K562 (cell line): ENCODE data around the gene LAPTM4A. TPM values are rescaled to one million over a fixed set of nuclear protein-coding genes. Genes with fewer than 3 reads are reported as not detected.

Experiments used
- ATAC-seq: fragments of 200-7000 bp; cut with Tn5 transposase; 3 replicates; pipeline ENCODE4 v1.9.1; 2020; ENCODE audit warnings: moderate library complexity
- BruUV-seq: library from RNA; stranded (reverse); fragments of 400-500 nt; replicated peaks from 2 replicates; lab custom pipeline; 2021; lab: Mats Ljungman, UMichigan
- CTCF ChIA-PET: fragments of 300-600 bp; formaldehyde crosslinking; extraction: SDS; loops from one replicate; lab custom pipeline; 2021; ENCODE audit warnings: low intra/inter-chr PET ratio; lab: Yijun Ruan, JAX
- POLR2A ChIA-PET: fragments of 300-600, 350-650 bp; sonication (Branson Sonifier 250); formaldehyde crosslinking; extraction: SDS; loops from one replicate; lab custom pipeline; 2021; ENCODE audit warnings: antibody characterized with exemption, inconsistent platforms; lab: Yijun Ruan, JAX
- DNase-seq, 4 experiments: peaks; one replicate each; pipeline versions ENCODE4 v3.0.0 to v3.0.0-alpha.2; 2011 to 2018; ENCODE audit warnings: low spot score in 3 of 4, mixed read lengths in 3 of 4; ENCODE audit errors: extremely low read depth in 1 of 4
- FAIRE-seq: peaks from 2 replicates; lab custom pipeline; 2011; peaks lifted over from hg19 to GRCh38; lab: Jason Lieb, UNC
- H2AFZ ChIP-seq: 2 replicates; pipeline ENCODE4 v1.6.0; 2011; ENCODE audit warnings: low read depth, low read length, control low read depth, inconsistent platforms
- H3K27ac ChIP-seq: fragments of 200-600 bp; 3 replicates; pipeline ENCODE4 v1.8.0; 2011; ENCODE audit warnings: low read depth, mild to moderate bottlenecking, control low read depth, inconsistent platforms, low read length, moderate library complexity, mixed read lengths; ENCODE audit errors: extremely low read depth
- H3K27me3 ChIP-seq, 2 experiments: fragments of 300-600 bp in 1 of 2; 2 replicates in 1 of 2; 3 replicates in 1 of 2; pipeline versions ENCODE4 v1.6.0 to v1.8.0; 2011; ENCODE audit warnings: inconsistent platforms in 2 of 2, low read length in 2 of 2, mild to moderate bottlenecking in 1 of 2, mixed read lengths in 1 of 2, moderate library complexity in 1 of 2; ENCODE audit not compliant: control insufficient read depth in 2 of 2, insufficient read depth in 2 of 2
- H3K36me3 ChIP-seq: fragments of 300-600 bp; 3 replicates; pipeline ENCODE4 v1.8.0; 2011; ENCODE audit warnings: mild to moderate bottlenecking, low read length, inconsistent platforms; ENCODE audit not compliant: control insufficient read depth, insufficient read depth
- H3K4me1 ChIP-seq, 2 experiments: fragments of 200-600 bp in 1 of 2; replicated peaks in 1 of 2; 2 replicates in 1 of 2; 3 replicates in 1 of 2; pipeline versions ENCODE4 v1.5.1 to v1.8.0; 2011; ENCODE audit warnings: inconsistent platforms in 2 of 2, low read length in 2 of 2, mild to moderate bottlenecking in 1 of 2, mixed read lengths in 1 of 2, moderate library complexity in 1 of 2; ENCODE audit not compliant: control insufficient read depth in 2 of 2, insufficient read depth in 2 of 2
- H3K4me2 ChIP-seq: 2 replicates; pipeline ENCODE4 v1.6.1; 2011; ENCODE audit warnings: low read length, control low read depth, inconsistent platforms, mixed read lengths; ENCODE audit not compliant: insufficient read depth
- H3K4me3 ChIP-seq: fragments of 200-600 bp; sonication (generic), shearing (Covaris generic); 2 replicates; pipeline ENCODE4 v1.5.1; 2016; ENCODE audit warnings: control low read depth, inconsistent platforms
- H3K79me2 ChIP-seq: fragments of 200-600 bp; 3 replicates; pipeline ENCODE4 v1.8.0; 2011; ENCODE audit warnings: low read length, inconsistent platforms; ENCODE audit not compliant: control insufficient read depth, insufficient read depth
- H3K9ac ChIP-seq, 2 experiments: 2 replicates each; pipeline versions ENCODE4 v1.6.0 to v1.6.1; 2011; ENCODE audit warnings: low read depth in 2 of 2, low read length in 2 of 2, control low read depth in 1 of 2, inconsistent platforms in 1 of 2, mild to moderate bottlenecking in 1 of 2, mixed read lengths in 1 of 2; ENCODE audit not compliant: insufficient read depth in 1 of 2
- H3K9me1 ChIP-seq: one replicate; pipeline ENCODE4 v1.6.0; 2011; ENCODE audit warnings: inconsistent platforms, mild to moderate bottlenecking, low read length, moderate library complexity; ENCODE audit not compliant: control insufficient read depth, insufficient read depth
- H3K9me3 ChIP-seq: replicated peaks from 2 replicates; pipeline ENCODE4 v1.5.1; 2011; ENCODE audit warnings: low read depth, low read length, inconsistent platforms; ENCODE audit not compliant: control insufficient read depth, insufficient read depth
- H4K20me1 ChIP-seq: replicated peaks from 2 replicates; pipeline ENCODE4 v1.6.1; 2011; ENCODE audit warnings: low read length, inconsistent platforms, mixed read lengths; ENCODE audit not compliant: control insufficient read depth, insufficient read depth
- CEBPG ChIP-seq, 3 experiments: fragments of 200-800 bp in 1 of 3; sonication (Bioruptor generic) in 1 of 3; sonication (generic) in 1 of 3; formaldehyde crosslinking in 1 of 3; IDR thresholded peaks in 2 of 3; conservative IDR thresholded peaks in 1 of 3; 2 replicates each; pipeline versions ENCODE4 v1.6.1 to v1.8.0; 2016 to 2022; ENCODE audit warnings: missing compliant biosample characterization in 2 of 3, missing genetic modification characterization in 2 of 3, mild to moderate bottlenecking in 1 of 3, missing genetic modification reagents in 1 of 3
- CTBP1 ChIP-seq: fragments of 450-650 bp; IDR thresholded peaks from 2 replicates; pipeline ENCODE4 v1.6.1; 2016; ENCODE audit warnings: borderline replicate concordance
- ETV5 ChIP-seq: sonication (generic); formaldehyde crosslinking; IDR thresholded peaks from 2 replicates; pipeline ENCODE4 v1.4.0; 2020; ENCODE audit warnings: low read depth, mild to moderate bottlenecking, missing genetic modification reagents
- HMBOX1 ChIP-seq: sonication (generic); IDR thresholded peaks from 2 replicates; pipeline ENCODE4 v1.6.1; 2016
- JUND ChIP-seq, 2 experiments: IDR thresholded peaks; 2 replicates in 1 of 2; 3 replicates in 1 of 2; pipeline ENCODE4 v1.6.1; 2011; ENCODE audit warnings: borderline replicate concordance in 2 of 2, low read depth in 2 of 2, low read length in 2 of 2, improper control_type of control experiment in 1 of 2, missing biosample characterization in 1 of 2, missing genetic modification characterization in 1 of 2, missing genetic modification reagents in 1 of 2
- LCOR ChIP-seq: sonication (generic); formaldehyde crosslinking; IDR thresholded peaks from 2 replicates; pipeline ENCODE4 v1.8.0; 2022; ENCODE audit warnings: mild to moderate bottlenecking, missing genetic modification reagents
- SPI1 ChIP-seq: IDR thresholded peaks from 2 replicates; pipeline ENCODE4 v1.6.1; 2011; ENCODE audit warnings: low read depth, low read length, control low read depth, borderline replicate concordance
- ZFX ChIP-seq: sonication (generic); formaldehyde crosslinking; IDR thresholded peaks from 2 replicates; pipeline ENCODE4 v1.8.0; 2022; ENCODE audit warnings: mild to moderate bottlenecking, missing genetic modification reagents, moderate library complexity
- whole genome bisulfite sequencing: fragments of 100-300 bp; shearing (Covaris generic); methylation state at CpG from one replicate; pipeline ENCODE4 v1.1.6; 2016; ENCODE audit warnings: low coverage, mixed read lengths; ENCODE audit not compliant: insufficient coverage; ENCODE audit errors: missing lambda C conversion rate; 5-methylcytosine and 5-hydroxymethylcytosine counted together
- in situ Hi-C: fragments of 300-500 bp; cut with MboI; formaldehyde crosslinking; loops from 4 replicates; pipeline ENCODE4 v1.15.0; 2018; ENCODE audit warnings: inconsistent platforms, mixed read lengths
- intact Hi-C: fragments of 100-400 bp; cut with micrococcal nuclease; formaldehyde crosslinking; loops from 2 replicates; pipeline ENCODE4 v1.14.2; 2022
- polyA plus RNA-seq, 8 experiments: library from polyadenylated mRNA; depleted of rRNA in 4 of 8; stranded (reverse) in 5 of 8; unstranded in 3 of 8; fragments of >200 nt; fragmentation: Nextera tagmentation in 2 of 8; fragmentation: Illumina TruSeq in 1 of 8; extraction: Ambion mirVana in 2 of 8; extraction: Trizol in 1 of 8; gene quantifications; 2 replicates each; pipeline versions ENCODE4 v1.2.1 to v1.2.3, GENCODE V29; 2011 to 2014; ENCODE audit warnings: inconsistent platforms in 1 of 8, missing spikeins in 1 of 8
- total RNA-seq, 7 experiments: library from RNA; depleted of rRNA in 6 of 7; stranded (reverse); fragments of >200 nt in 6 of 7; fragmentation: Illumina TruSeq in 2 of 7; extraction: Trizol in 2 of 7; gene quantifications; 2 replicates each; pipeline versions ENCODE4 v1.2.1 to v1.2.3, GENCODE V29; 2011 to 2021; ENCODE audit warnings: low replicate concordance in 1 of 7
- TF ChIP-seq, protein P1 (sequence below), 2 experiments: fragments of 450-650 bp; formaldehyde crosslinking in 1 of 2; IDR thresholded peaks; 2 replicates each; pipeline versions ENCODE4 v1.4.0 to v1.6.1; 2014 to 2020; ENCODE audit warnings: mild to moderate bottlenecking in 2 of 2, borderline replicate concordance in 1 of 2, low read depth in 1 of 2

Gene LAPTM4A
- total and polyA plus RNA-seq, 9 of the 15 experiments (the other 6 are each of a cell fraction or from before 2014, with no cell fraction given): 13.4 to 157 (median 50.1) TPM

GRCh38 chr2:20091305-20091991 lies 40.0 kb upstream of the LAPTM4A start:
- Histone ChIP-seq H4K20me1 (no peaks in the 10 kb centered on the region), H3K27me3 (no peaks in the 10 kb centered on the region), H3K9me3 (no peaks in the 10 kb centered on the region), H3K27ac (peak overlapping the region; percentile 18; the same call in 1 of the 3 replicates), H3K9me1 (no peaks in the 10 kb centered on the region), H2AFZ (peak overlapping the region; percentile 88), H3K79me2 (no peaks in the 10 kb centered on the region), H3K4me2 (peak overlapping the region; percentile 50), H3K9ac (peak overlapping the region; percentile 11 to 67; a peak in 2 of 4 replicates), H3K4me1 (peaks cover 15 to 25% of the 10 kb centered on the region in 2 experiments), H3K4me3 (no peak overlapping the region), H3K36me3 (no peaks in the 10 kb centered on the region)
- intact Hi-C loops: loop anchor here (1.0 to 10.0 kb wide), 2 partner anchors 41 to 1707 kb away; no protein-coding TSS in a partner anchor
- POLR2A ChIA-PET: interaction anchor here (0.7 to 1.1 kb wide), 4 partner anchors 11 to 80 kb away, joined by 3 to 5 read pairs (median 4); no protein-coding TSS in a partner anchor
- DNase-seq (peak in 2 of 4 experiments; percentile 46 to 57), FAIRE-seq (peak; percentile 75), ATAC-seq (peak; percentile 78)
- 26% methylated on average over 10 of the region's 11 CpGs for WGBS
- no TSS peak for BruUV-seq
- in situ Hi-C loops: loop anchor here (5.0 to 10.0 kb wide), 2 partner anchors 84 to 543 kb away; no protein-coding TSS in a partner anchor
- CTCF ChIA-PET: interaction anchor here (0.6 to 1.5 kb wide), 3 partner anchors 15 to 655 kb away, joined by 3 to 8 read pairs (median 3); no protein-coding TSS in a partner anchor
- no peak for TF ChIP-seq HMBOX1
- TF ChIP-seq SPI1: peak; percentile 84
- no peak for TF ChIP-seq ETV5
- TF ChIP-seq LCOR: no peak
- peak; percentile 27; the same call in 1 of the 2 replicates for TF ChIP-seq JUND (IDR thresholded peaks at IDR 0.05; ENCODE audit: borderline replicate concordance, low read depth, low read length)
- peak; percentile 21; the same call in 1 of the 3 replicates for TF ChIP-seq JUND (tag; IDR thresholded peaks at IDR 0.05; ENCODE audit: borderline replicate concordance, low read depth, low read length)
- peak; percentile 82 for TF ChIP-seq CEBPG (CRISPR knock-in tag; IDR thresholded peaks at IDR 0.05)
- TF ChIP-seq CEBPG (tag; conservative IDR thresholded peaks at IDR 0.05 in 1 of 2, IDR thresholded peaks at IDR 0.05 in 1 of 2): peak; percentile 33 to 72; a peak in 3 of 4 replicates
- peak; percentile 37; the same call in 1 of the 2 replicates for TF ChIP-seq ZFX
- TF ChIP-seq, protein P1, sequence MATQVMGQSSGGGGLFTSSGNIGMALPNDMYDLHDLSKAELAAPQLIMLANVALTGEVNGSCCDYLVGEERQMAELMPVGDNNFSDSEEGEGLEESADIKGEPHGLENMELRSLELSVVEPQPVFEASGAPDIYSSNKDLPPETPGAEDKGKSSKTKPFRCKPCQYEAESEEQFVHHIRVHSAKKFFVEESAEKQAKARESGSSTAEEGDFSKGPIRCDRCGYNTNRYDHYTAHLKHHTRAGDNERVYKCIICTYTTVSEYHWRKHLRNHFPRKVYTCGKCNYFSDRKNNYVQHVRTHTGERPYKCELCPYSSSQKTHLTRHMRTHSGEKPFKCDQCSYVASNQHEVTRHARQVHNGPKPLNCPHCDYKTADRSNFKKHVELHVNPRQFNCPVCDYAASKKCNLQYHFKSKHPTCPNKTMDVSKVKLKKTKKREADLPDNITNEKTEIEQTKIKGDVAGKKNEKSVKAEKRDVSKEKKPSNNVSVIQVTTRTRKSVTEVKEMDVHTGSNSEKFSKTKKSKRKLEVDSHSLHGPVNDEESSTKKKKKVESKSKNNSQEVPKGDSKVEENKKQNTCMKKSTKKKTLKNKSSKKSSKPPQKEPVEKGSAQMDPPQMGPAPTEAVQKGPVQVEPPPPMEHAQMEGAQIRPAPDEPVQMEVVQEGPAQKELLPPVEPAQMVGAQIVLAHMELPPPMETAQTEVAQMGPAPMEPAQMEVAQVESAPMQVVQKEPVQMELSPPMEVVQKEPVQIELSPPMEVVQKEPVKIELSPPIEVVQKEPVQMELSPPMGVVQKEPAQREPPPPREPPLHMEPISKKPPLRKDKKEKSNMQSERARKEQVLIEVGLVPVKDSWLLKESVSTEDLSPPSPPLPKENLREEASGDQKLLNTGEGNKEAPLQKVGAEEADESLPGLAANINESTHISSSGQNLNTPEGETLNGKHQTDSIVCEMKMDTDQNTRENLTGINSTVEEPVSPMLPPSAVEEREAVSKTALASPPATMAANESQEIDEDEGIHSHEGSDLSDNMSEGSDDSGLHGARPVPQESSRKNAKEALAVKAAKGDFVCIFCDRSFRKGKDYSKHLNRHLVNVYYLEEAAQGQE (IDR thresholded peaks at IDR 0.05; ENCODE audit: borderline replicate concordance): peak; percentile 32; the same call in 1 of the 2 replicates
- TF ChIP-seq, protein P1 (CRISPR knock-in tag; IDR thresholded peaks at IDR 0.05; ENCODE audit: low read depth): no peak
- peak; percentile 68; the same call in 1 of the 2 replicates for TF ChIP-seq CTBP1
